Gastrocnemius medialis (tissue), 4 donors: ENCODE data around the gene GCC2.
"Not testable (repeated sequence)": the region's sequence is repeated elsewhere in the genome, so short reads cannot be mapped to it uniquely, and the experiment has no call there.

ENCODE experiments used
- POLR2A ChIP-seq, 2 donors: fragments of 450-650 bp; IDR thresholded peaks; one replicate each; pipeline ENCODE4 v1.6.1; 2017; ENCODE audit warnings: antibody characterized with exemption in 2 of 2, mild to moderate bottlenecking in 2 of 2, moderate library complexity in 2 of 2
- TF ChIP-seq, protein P1 (sequence below), 5 experiments: fragments of 450-650 bp in 3 of 5; fragments of 200-600 bp in 2 of 5; sonication (generic) in 2 of 5; IDR thresholded peaks in 4 of 5; conservative IDR thresholded peaks in 1 of 5; 1 replicate in 4 of 5; 2 replicates in 1 of 5; pipeline ENCODE4 v1.5.1; 2016 to 2019; ENCODE audit warnings: antibody characterized with exemption in 5 of 5, mild to moderate bottlenecking in 3 of 5, moderate library complexity in 3 of 5

DNA sequence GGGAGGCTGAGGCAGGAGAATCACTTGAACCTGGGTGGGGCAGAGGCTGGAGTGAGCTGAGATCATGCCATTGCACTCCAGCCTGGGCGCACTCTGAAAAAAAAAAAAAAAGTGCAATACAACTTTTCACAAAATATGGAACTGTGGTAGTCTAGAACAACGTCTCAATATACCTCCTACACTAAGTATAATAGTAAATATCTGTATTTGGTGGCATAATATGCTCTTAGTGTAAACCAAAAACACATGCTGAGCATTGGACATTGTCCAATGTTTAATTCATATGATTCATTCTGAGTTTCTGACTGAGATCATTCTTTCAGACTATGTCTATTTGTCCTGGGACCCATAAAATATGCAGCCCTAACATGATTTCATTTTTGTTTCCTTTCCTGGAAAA lies 65.5 kb downstream of the GCC2 start:
- not testable (repeated sequence) for TF ChIP-seq POLR2A (IDR thresholded peaks at IDR 0.05)
- TF ChIP-seq, protein P1, sequence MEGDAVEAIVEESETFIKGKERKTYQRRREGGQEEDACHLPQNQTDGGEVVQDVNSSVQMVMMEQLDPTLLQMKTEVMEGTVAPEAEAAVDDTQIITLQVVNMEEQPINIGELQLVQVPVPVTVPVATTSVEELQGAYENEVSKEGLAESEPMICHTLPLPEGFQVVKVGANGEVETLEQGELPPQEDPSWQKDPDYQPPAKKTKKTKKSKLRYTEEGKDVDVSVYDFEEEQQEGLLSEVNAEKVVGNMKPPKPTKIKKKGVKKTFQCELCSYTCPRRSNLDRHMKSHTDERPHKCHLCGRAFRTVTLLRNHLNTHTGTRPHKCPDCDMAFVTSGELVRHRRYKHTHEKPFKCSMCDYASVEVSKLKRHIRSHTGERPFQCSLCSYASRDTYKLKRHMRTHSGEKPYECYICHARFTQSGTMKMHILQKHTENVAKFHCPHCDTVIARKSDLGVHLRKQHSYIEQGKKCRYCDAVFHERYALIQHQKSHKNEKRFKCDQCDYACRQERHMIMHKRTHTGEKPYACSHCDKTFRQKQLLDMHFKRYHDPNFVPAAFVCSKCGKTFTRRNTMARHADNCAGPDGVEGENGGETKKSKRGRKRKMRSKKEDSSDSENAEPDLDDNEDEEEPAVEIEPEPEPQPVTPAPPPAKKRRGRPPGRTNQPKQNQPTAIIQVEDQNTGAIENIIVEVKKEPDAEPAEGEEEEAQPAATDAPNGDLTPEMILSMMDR (IDR thresholded peaks at IDR 0.05 in 4 of 5, conservative IDR thresholded peaks at IDR 0.05 in 1 of 5) = not testable (repeated sequence)
